ENCODE measurements around the gene HOXA6. TPM values are rescaled to one million over a fixed set of nuclear protein-coding genes. Genes with fewer than 3 reads are reported as not detected.

Gene HOXA6
- total RNA-seq, 1 experiment from 2014 or later: 3.3 TPM

GRCh38 chr7:27137640-27138315 lies 9.8 kb downstream of the HOXA6 start:
- DNase-seq (ENCODE audit: low read depth, low spot score) (no peak), ATAC-seq (no peak)
- TF ChIP-seq POLR2AphosphoS5 (IDR thresholded peaks at IDR 0.05; ENCODE audit: low read depth, low read length) (no peak), CTCF (IDR thresholded peaks at IDR 0.05) (no peak), SIN3A (IDR thresholded peaks at IDR 0.05; ENCODE audit: borderline replicate concordance, insufficient read depth, low read depth, low read length) (no peak), REST (IDR thresholded peaks at IDR 0.05; ENCODE audit: insufficient read depth in 1 of 2, low read depth in 2 of 2, low read length in 1 of 2) (no peak), TCF7L2 (IDR thresholded peaks at IDR 0.05; ENCODE audit: low read depth, low read length) (no peak)
- Histone ChIP-seq H3K27me3 (ENCODE audit: control insufficient read depth, insufficient read depth, low read length) (no peaks in the 10 kb centered on the region), H3K4me3 (ENCODE audit: low read depth in 2 of 2, low read length in 2 of 2) (no peak overlapping the region), H3K36me3 (ENCODE audit: control insufficient read depth, insufficient read depth, low read length) (no peaks in the 10 kb centered on the region), H3K9me3 (ENCODE audit: control insufficient read depth, insufficient read depth, low read depth, low read length) (no peaks in the 10 kb centered on the region), H3K27ac (ENCODE audit: low read length) (peak overlapping the region; percentile 98), H3K4me1 (ENCODE audit: control insufficient read depth, insufficient read depth, low read length) (peaks cover 63% of the 10 kb centered on the region)
- intact Hi-C loops (cut with micrococcal nuclease; ENCODE audit: unreplicated experiment): no loop called here
- no TSS peak for BruUV-seq (replicated peaks)
- ChIA-PET CTCF (no interaction called here), POLR2A (no interaction called here)
- in situ Hi-C loops (cut with HindIII; ENCODE audit: low pct_unique_long_range_greater_than_20kb, low sequenced_read_pairs): no loop called here

- no peak for ATAC-seq
- no peaks in the 10 kb centered on the region for H3K9me3 ChIP-seq (ENCODE audit: control insufficient read depth, insufficient read depth, low read depth, low read length)
- CTCF ChIA-PET: interaction anchor here (0.7 to 1.7 kb wide), 2 partner anchors 14 to 15 kb away, joined by 3 to 5 read pairs; no protein-coding TSS in a partner anchor
- H3K27me3 ChIP-seq (ENCODE audit: control insufficient read depth, insufficient read depth, low read length): no peaks in the 10 kb centered on the region
- no peaks in the 10 kb centered on the region for H3K36me3 ChIP-seq (ENCODE audit: control insufficient read depth, insufficient read depth, low read length)
- in situ Hi-C loops (cut with HindIII; ENCODE audit: low pct_unique_long_range_greater_than_20kb, low sequenced_read_pairs) (no loop called here), intact Hi-C loops (cut with micrococcal nuclease; ENCODE audit: unreplicated experiment) (no loop called here)
- H3K4me1 ChIP-seq (ENCODE audit: control insufficient read depth, insufficient read depth, low read length): peaks cover 71% of the 10 kb centered on the region
- peak overlapping the region; percentile 98 for H3K27ac ChIP-seq (ENCODE audit: low read length)
- TF ChIP-seq TCF7L2 (IDR thresholded peaks at IDR 0.05; ENCODE audit: low read depth, low read length) (peak; percentile 43; the same call in 1 of the 2 replicates), POLR2AphosphoS5 (IDR thresholded peaks at IDR 0.05; ENCODE audit: low read depth, low read length) (no peak), REST (IDR thresholded peaks at IDR 0.05; ENCODE audit: insufficient read depth in 1 of 2, low read depth in 2 of 2, low read length in 1 of 2) (no peak)
- BruUV-seq (replicated peaks): no TSS peak
- H3K4me3 ChIP-seq (ENCODE audit: low read depth in 2 of 2, low read length in 2 of 2): no peak overlapping the region
- POLR2A ChIA-PET: interaction anchor here (0.7 kb wide), 1 partner anchor 14 kb away, joined by 3 read pairs; no protein-coding TSS in a partner anchor
- DNase-seq (ENCODE audit: low read depth, low spot score): no peak
Measured at GRCh38 chr7:27134392-27134791, 13.2 kb downstream of the HOXA6 start.

All from Panc1 (cell line).